GM18861 (cell line): ENCODE measurements around the gene ARHGEF17.
A peak's percentile ranks its signal among the peaks of the same experiment; 100 is the strongest.

Experiments used
- ATAC-seq: cut with Tn5 transposase; IDR thresholded peaks from one replicate; pipeline ENCODE4 v1.9.1; 2021; ENCODE audit not compliant: unreplicated experiment

The ARHGEF17 gene

DNA sequence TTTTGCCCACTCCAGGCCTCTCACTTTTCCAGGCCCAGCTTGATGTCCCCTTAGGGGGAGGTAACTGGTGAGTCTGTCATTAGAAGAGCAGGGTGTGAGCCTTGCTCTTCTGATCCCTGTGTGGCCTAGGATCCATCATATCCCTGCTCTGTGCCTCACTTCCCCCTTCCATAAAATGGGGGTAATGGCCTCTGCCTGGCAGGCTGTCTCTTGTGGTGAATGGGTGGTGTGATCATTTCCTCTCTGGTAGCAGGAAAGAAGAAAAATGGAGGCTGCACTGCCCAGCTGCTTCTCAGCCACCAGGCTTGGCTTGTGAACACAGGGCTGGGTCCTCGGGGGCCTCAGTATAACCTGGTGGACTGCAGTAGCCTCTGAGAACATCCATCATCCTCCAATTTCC is 5.6 kb downstream of the ARHGEF17 start:
- ATAC-seq, result no peak

- ATAC-seq, result no peak
Observed at GRCh38 chr11:73314117-73314961, 6.3 kb downstream of the ARHGEF17 start.

DNA sequence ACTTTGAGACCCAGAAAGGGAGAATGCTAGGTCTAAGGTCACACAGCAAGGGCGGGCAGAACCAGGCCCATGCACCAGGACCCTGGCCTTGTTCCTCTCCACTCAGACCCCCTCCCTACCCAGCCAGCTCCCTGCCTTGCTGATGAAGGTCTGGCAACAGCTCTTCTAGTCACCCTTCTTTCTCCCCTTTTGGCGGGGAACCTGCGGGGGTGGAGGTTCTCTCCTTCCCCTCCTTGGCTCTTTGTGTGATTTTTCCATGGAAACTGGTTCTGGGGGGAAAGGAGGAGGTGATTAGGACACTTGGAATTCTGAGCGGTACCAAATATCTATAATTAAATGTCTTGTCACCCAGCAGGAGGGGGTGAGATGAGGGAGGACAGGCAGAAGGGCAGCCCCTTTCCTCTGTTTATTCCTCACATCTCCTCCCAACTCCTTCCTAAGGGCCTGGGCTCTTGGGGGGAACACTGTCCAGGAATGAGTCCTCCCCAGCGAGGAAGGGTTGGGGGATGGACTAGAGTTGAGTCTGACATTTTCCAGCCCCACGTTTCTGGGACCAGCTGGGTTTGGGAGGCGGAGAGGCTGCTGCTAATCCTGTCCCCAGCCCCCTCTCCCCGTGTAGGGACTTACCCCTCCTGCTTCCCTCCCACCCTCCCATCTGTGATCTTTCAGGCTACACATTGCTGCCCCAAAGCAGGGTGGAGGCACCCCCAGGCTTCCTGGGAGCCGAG is 7.4 kb downstream of the ARHGEF17 start:
- no peak for ATAC-seq

GRCh38 chr11:73316422-73316821 is 8.3 kb downstream of the ARHGEF17 start:
- no peak for ATAC-seq

DNA sequence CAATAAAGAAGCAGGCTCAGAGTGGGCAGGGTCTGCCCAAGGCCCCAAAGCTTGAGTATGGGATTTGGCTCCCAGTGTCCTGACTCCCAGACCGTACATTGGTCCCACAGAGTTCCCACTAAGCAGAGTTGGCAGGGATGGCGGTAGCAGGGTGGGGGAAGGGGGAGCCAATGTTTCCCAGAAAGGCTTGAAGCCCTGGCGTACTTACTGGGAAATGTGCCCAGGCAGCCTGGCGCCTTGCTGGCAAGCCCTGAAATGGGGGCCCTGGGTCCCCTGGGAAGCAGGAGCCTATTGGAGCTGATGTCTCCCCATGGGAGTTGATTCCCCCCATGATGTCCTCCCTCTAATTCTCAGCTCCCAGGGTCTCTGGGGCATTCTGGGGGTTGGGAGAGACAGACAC is 9.3 kb downstream of the ARHGEF17 start:
- no peak for ATAC-seq

DNA sequence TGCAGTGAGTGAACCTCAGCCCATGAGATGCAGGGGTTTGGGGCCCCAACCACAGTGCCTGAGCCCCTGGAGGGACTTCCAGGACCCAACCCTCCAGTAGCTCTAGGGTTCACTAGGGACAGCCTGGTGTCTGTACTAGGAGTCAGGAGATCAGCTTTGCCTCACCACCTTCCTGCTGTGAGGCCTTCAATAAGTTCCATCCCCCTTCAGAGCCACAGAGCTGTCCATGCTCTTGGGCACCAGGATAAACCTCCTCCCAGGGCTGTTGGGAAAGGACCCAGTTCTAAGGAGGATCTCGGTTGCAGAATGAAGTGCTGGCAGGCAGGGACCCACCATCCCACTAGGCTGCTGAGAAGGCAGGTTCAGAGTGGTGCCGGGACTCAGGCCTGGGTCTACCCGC is 9.7 kb downstream of the ARHGEF17 start:
- no peak for ATAC-seq

DNA sequence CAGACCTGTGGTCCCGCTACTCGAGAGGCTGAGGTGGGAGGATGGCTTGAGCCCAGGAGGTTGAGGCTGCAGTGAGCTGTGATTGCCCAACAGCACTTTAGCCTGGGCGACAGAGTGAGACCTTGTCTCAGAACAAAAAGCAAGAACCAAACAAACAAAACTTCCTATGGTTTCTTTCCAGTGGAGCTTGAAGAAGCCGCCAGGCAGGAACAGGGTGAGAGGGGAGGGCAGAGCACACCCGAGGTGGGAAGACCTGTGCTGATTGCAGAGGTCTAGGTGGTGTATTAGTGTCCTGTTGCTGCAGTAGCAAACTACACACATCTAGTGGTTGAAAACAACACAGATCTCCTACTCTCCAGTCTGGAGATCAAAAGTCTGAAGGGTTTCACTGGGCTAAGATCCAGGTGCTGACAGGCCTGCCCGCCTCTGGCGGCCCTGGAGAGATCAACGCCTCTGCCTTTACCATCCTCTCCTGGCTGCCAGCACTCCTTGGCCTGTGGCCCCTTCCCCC is 10.5 kb downstream of the ARHGEF17 start:
- ATAC-seq, result no peak

GRCh38 chr11:73320763-73321603 is 12.9 kb downstream of the ARHGEF17 start:
- ATAC-seq, result no peak

DNA sequence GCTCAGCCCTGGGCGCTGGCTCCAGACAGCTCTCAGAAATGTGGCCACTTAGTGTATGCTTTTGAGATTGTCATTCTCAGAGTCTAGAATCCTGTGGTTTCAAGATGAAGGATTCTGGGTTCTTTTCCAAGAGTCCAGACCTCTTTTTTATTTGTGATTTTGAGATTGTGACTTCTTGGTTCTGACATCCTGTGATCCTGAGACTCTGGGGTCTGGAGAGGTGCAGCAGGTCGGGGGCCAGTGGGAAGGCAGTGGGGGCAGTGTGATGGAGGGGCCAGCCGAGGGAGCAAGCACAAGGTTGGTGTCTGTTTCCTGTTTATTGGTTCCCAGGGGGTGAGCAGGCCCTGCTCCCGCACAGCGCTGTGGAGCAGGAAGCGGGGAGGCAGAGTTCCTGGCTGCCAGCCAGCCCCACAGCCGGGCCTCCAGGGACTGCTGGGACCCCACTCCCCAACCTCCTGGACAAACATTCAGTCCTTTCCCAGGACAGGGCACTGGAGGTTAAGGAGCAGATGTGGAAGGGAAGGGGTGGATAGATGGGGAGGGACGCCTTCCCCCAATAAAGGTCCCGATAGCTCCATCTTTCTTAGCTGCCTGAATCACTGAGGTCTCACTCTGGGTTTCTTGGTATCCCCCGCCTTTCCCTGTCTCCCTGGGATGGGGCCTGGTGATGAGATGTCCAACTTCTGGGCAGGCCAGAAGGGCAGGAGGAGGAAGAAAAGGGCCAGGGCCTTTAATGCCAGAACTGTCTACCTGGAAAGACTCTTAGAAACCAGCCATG is 13.7 kb downstream of the ARHGEF17 start:
- ATAC-seq, result no peak

DNA sequence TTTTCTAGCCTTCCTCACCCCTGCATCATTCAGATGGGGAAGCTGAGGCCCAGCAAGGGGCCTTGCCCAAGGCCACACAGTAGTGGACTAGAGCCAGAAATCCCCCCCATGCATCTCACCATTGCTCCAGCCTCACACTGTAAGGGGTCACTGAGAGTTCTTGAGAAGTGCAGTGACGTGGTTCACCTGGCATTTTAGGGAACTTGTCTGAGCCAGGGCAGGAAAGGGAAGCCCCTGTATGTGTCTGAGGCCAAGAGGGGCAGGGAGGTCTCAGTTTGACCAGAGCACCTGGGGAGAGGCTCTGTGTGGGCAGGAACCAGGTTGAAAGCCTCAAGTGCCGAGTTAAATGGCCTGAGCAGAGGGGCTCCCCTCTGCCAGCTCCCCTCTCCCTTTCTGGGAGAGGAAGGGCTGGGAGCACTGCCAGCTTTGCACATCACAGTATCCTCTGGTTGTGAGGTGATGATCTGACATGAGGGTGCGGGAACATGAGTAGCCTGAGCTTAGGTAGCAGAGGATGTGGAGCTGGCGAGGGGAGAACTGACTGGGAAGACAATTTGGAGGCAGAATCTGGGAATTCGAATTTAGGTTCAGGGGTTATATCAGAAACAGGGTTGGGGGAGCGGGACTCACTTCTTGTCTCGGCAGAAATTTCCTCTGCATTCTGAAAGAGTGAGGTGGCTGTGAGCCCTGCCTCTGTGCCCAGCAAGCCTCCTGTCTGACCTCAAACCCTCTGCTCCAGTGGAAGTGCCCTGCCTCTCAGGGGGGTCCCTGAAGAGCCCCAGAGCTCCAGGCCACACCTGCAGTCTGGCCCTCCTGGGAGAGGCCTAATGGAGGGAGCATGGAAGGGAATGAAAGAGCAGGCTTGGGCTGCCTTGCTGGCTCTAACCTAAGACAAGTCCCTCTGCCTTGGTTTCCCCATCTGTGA is 14.6 kb downstream of the ARHGEF17 start:
- ATAC-seq, result no peak

DNA sequence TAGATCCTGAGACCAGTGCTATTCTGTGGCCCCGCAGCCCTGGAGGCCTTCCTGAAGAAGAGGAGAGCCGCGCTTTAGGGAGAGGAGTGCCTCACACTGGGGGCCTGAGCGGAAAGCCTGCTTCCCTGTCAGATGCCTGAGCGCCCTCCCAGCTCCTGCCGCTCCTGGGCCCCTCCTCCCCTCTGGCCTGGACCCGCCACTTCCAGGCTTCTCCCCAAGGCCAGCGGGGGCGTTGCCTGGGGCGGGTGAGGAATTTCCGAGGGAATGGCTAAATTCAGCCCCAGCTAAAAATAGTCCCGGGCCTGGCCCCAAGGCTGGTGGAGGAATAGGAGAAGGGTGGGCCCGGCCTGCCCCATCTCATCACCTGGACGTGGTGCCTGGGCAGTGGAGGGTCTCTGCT is 15.4 kb downstream of the ARHGEF17 start:
- no peak for ATAC-seq

- no peak for ATAC-seq
Observed at GRCh38 chr11:73324116-73324515, 16.0 kb downstream of the ARHGEF17 start.

DNA sequence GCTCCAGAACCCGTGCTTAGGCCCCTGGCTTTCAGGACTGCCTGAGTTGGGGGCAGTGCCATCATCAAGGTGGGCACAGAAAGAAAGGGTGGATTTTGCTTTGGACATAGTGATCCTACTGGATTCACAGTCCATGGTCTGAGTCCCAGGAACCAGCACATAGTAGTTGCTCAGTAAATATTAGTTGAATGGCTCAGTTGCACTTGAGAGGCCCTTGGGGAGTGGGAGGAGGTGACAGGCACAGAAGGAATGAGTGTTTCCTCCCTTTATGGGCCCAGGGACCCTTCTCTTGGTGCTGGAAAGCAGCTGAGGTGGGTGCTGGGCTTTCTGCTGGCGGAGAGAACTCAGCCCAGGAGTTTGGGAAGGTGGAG is 16.6 kb downstream of the ARHGEF17 start:
- ATAC-seq, result no peak

DNA sequence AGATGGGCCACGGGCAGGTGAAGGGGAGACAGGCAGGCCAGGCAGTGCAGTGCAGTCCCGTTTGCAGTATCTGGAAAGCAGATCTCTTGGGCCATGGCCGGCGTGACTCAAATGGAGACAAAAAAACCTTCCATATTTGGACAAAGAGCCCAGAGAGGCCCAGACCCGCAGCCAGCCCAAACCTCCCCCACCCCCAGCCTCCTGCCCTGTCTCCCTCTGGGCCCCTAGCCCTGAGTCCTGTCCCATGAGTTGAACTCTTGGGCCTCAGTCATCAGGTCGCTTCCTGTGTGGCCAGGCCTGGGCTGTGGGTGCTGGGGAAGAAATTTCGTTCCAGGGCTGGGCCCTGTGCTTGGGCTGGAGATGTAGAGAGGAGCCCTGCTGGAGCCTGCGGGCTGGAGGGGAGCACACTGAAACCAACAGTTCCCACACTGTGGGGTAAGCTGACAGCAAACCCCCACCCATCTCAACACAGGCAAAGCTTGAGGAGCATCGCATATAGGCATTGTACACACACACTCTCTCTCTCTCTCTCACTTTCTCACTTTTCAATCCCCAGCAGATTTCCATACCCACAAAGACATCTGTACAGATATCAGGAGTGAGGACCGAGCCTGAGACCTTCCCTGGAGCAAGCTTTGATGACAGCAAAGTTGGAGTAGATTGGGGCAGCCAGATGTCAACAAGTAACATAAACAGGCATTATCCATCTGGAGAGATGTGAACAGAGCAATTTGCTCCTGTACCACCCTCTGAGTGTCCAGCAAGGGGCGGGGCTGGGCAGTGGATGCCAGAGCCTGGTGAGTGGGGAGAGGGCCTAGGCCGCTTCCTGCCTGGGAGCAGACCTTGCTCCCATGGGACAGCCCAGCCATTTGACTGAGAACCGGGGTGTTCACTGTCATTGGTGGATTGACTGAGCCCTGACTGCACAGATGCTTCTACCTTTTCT is 17.2 kb downstream of the ARHGEF17 start:
- peak; percentile 40 for ATAC-seq

DNA sequence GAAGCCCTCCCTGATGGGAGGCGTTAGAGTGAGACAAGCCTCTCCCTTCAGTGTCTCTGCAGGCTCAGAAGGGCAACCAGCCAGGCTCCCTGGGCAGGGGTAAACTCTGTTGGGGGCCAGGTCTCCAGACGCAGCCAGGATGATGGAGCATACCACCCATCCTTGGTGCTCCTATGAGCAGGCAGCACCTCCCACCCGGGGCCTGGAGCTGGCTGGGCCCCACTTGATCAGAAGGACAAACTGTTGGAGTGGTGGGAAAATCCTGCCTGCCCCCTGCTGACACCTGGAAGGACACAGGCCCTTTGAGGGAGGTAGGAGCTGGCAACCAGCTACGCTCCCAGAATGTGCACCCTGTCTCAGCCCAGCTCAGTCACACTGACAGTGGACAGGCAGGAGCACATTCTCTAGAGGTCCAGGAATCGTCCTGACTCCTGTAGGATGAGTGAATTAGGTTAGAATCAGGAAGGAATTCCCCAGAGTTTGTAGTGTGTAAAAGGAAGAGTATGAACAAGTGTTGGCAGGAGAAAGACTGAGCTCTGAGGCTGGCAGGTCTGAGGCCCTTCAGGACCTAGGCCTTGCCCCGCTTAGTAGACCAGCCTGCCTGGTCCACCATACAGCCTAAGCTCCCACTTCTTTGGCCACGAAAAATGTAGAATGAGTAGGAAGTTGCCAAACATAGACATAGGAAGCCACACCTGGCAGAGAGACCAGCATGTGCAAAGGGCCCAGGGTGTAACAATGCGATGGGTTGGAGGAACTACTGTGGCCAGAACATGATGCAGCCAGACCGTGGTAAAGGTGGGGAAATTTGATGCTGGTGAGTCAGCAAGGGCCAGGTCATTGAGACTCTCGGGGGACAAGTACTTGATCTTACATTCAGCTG is 19.1 kb downstream of the ARHGEF17 start:
- no peak for ATAC-seq

GRCh38 chr11:73327812-73328364 is 19.8 kb downstream of the ARHGEF17 start:
- no peak for ATAC-seq

GRCh38 chr11:73330569-73331093 is 22.6 kb downstream of the ARHGEF17 start:
- no peak for ATAC-seq
